ENCODE measurements around the gene MLXIP. TPM values are rescaled to one million over a fixed set of nuclear protein-coding genes. Genes with fewer than 3 reads are reported as not detected.

Gene MLXIP
- total RNA-seq, 1 donor from 2014 or later = 33.7 TPM

- no peak overlapping the region for H3K4me3 Mint-ChIP-seq
- DNase-seq (no peak), ATAC-seq (ENCODE audit: low read depth) (no peak)
- no peaks in the 10 kb centered on the region for H3K27me3 Mint-ChIP-seq
- ChIA-PET POLR2A (no interaction called here), CTCF (no interaction called here)
- peaks cover 60% of the 10 kb centered on the region for H3K36me3 Mint-ChIP-seq (ENCODE audit: low read depth)
- no peak for TF ChIP-seq CTCF (IDR thresholded peaks at IDR 0.05)
- no peaks in the 10 kb centered on the region for H3K4me1 Mint-ChIP-seq
- no peaks in the 10 kb centered on the region for H3K9me3 Mint-ChIP-seq
- intact Hi-C loops (cut with micrococcal nuclease) = no loop called here
- H3K27ac Mint-ChIP-seq = no peak overlapping the region
Measured at GRCh38 chr12:122138616-122139015, 60.1 kb downstream of the MLXIP start.

- no peak for ATAC-seq (ENCODE audit: low read depth)
- H3K9me3 Mint-ChIP-seq = no peaks in the 10 kb centered on the region
- H3K36me3 Mint-ChIP-seq (ENCODE audit: low read depth) = peaks cover 60% of the 10 kb centered on the region
- no peaks in the 10 kb centered on the region for H3K27me3 Mint-ChIP-seq
- H3K27ac Mint-ChIP-seq = no peak overlapping the region
- CTCF ChIA-PET = no interaction called here
- H3K4me1 Mint-ChIP-seq = no peaks in the 10 kb centered on the region
- intact Hi-C loops (cut with micrococcal nuclease) = no loop called here
- DNase-seq = no peak
- POLR2A ChIA-PET = interaction anchor here (0.5 to 0.6 kb wide), 2 partner anchors 12 to 128 kb away, joined by 3 to 6 read pairs; no protein-coding TSS in a partner anchor
- no peak overlapping the region for H3K4me3 Mint-ChIP-seq
- no peak for TF ChIP-seq CTCF (IDR thresholded peaks at IDR 0.05)
Measured at GRCh38 chr12:122139266-122139665, 60.7 kb downstream of the MLXIP start.

- H3K9me3 Mint-ChIP-seq = no peaks in the 10 kb centered on the region
- DNase-seq (no peak), ATAC-seq (ENCODE audit: low read depth) (no peak)
- H3K27ac Mint-ChIP-seq = no peak overlapping the region
- intact Hi-C loops (cut with micrococcal nuclease) = no loop called here
- H3K36me3 Mint-ChIP-seq (ENCODE audit: low read depth) = peaks cover 60% of the 10 kb centered on the region
- no peaks in the 10 kb centered on the region for H3K27me3 Mint-ChIP-seq
- H3K4me3 Mint-ChIP-seq = no peak overlapping the region
- ChIA-PET POLR2A (no interaction called here), CTCF (no interaction called here)
- H3K4me1 Mint-ChIP-seq = no peaks in the 10 kb centered on the region
- TF ChIP-seq CTCF (IDR thresholded peaks at IDR 0.05) = no peak
Measured at GRCh38 chr12:122139941-122140340, 61.4 kb downstream of the MLXIP start.

GRCh38 chr12:122140467-122141257, 62.1 kb downstream of the MLXIP start:
- DNase-seq = no peak
- POLR2A ChIA-PET = no interaction called here
- no peak for TF ChIP-seq CTCF (IDR thresholded peaks at IDR 0.05)
- CTCF ChIA-PET = no interaction called here
- Mint-ChIP-seq H3K27ac (no peak overlapping the region), H3K36me3 (ENCODE audit: low read depth) (peaks cover 53% of the 10 kb centered on the region), H3K4me1 (no peaks in the 10 kb centered on the region), H3K4me3 (no peak overlapping the region), H3K9me3 (no peaks in the 10 kb centered on the region), H3K27me3 (no peaks in the 10 kb centered on the region)
- intact Hi-C loops (cut with micrococcal nuclease) = no loop called here
- ATAC-seq (ENCODE audit: low read depth) = no peak

- no peak overlapping the region for H3K4me3 Mint-ChIP-seq
- CTCF ChIA-PET = interaction anchor here (0.6 kb wide), 1 partner anchor 88 kb away, joined by 3 read pairs; no protein-coding TSS in a partner anchor
- intact Hi-C loops (cut with micrococcal nuclease) = no loop called here
- no peaks in the 10 kb centered on the region for H3K27me3 Mint-ChIP-seq
- TF ChIP-seq CTCF (IDR thresholded peaks at IDR 0.05) = no peak
- POLR2A ChIA-PET = interaction anchor here (0.8 kb wide), 1 partner anchor 12 kb away, joined by 3 read pairs; no protein-coding TSS in a partner anchor
- no peaks in the 10 kb centered on the region for H3K4me1 Mint-ChIP-seq
- DNase-seq = no peak
- no peak overlapping the region for H3K27ac Mint-ChIP-seq
- peaks cover 51% of the 10 kb centered on the region for H3K36me3 Mint-ChIP-seq (ENCODE audit: low read depth)
- H3K9me3 Mint-ChIP-seq = no peaks in the 10 kb centered on the region
- no peak for ATAC-seq (ENCODE audit: low read depth)
Measured at GRCh38 chr12:122141911-122142725, 63.6 kb downstream of the MLXIP start.

Measured in activated B cell treated with CpG ODN at 0.5 μM for 24 hours (primary cell).